ENCODE results near the gene RAP1GDS1.

The RAP1GDS1 gene

GRCh38 chr4:98338761-98339438 is 77.7 kb downstream of the RAP1GDS1 start:
- no peak for TF ChIP-seq CTCF (IDR thresholded peaks at IDR 0.05)

- TF ChIP-seq CTCF (IDR thresholded peaks at IDR 0.05), result no peak
Measured at GRCh38 chr4:98341309-98341708, 80.1 kb downstream of the RAP1GDS1 start.

GRCh38 chr4:98343626-98344025 is 82.4 kb downstream of the RAP1GDS1 start:
- TF ChIP-seq CTCF (IDR thresholded peaks at IDR 0.05), result no peak

GRCh38 chr4:98345838-98346237 is 84.7 kb downstream of the RAP1GDS1 start:
- TF ChIP-seq CTCF (IDR thresholded peaks at IDR 0.05), result no peak

- no peak for TF ChIP-seq CTCF (IDR thresholded peaks at IDR 0.05)
Measured at GRCh38 chr4:98352396-98352795, 91.2 kb downstream of the RAP1GDS1 start.

- no peak for TF ChIP-seq CTCF (IDR thresholded peaks at IDR 0.05)
Measured at GRCh38 chr4:98352940-98353339, 91.8 kb downstream of the RAP1GDS1 start.

GRCh38 chr4:98358630-98359248 is 97.6 kb downstream of the RAP1GDS1 start:
- no peak for TF ChIP-seq CTCF (IDR thresholded peaks at IDR 0.05)
